HG03378 (cell line): ENCODE results near the gene ERF.

Experiments used
- ATAC-seq: cut with Tn5 transposase; IDR thresholded peaks from one replicate; pipeline ENCODE4 v1.9.1; 2021; ENCODE audit warnings: mild to moderate bottlenecking, moderate library complexity; ENCODE audit not compliant: unreplicated experiment

The ERF gene

DNA sequence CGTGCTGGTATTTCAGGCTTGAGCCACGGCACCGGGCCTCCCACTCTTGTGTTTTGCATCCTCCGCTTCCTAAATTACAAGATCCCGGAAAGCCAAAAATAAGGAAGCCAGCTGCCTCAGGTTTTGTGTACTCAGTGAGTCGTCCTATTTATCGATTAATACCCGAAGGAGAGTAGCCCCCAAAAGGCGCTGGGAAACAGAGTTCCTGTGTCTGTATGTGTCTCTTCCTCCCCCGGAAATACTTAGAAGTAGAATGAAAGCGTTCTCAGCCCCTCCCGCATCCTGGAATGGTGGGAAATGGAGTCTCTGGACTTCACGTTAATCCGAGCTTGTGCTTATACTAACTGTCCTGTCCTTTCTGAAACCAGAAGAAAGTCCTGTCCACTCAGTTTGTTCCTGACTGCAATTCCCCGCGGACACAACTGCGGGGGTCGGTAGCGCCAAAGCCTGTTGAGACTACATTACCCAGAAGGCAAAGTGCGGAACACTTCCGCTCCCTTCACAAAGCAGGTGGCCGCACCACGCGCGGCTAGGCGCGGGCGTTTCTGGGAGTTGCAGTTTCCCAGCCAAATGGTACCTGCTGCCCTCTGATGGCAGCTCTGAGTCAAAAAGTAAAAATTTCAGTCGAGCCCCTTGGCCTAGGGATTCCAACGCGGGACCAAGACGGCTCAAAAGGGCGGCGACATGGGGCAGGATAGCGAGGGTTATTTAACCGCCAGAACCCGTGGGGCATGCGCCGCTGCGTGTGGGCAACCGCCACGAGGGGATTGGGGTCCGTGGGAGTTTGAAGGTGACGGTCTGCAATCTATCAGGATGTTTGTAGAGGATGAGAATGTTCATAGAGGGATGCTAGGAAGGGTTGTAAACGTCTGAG is 10.3 kb downstream of the ERF start:
- ATAC-seq: peak; percentile 39

DNA sequence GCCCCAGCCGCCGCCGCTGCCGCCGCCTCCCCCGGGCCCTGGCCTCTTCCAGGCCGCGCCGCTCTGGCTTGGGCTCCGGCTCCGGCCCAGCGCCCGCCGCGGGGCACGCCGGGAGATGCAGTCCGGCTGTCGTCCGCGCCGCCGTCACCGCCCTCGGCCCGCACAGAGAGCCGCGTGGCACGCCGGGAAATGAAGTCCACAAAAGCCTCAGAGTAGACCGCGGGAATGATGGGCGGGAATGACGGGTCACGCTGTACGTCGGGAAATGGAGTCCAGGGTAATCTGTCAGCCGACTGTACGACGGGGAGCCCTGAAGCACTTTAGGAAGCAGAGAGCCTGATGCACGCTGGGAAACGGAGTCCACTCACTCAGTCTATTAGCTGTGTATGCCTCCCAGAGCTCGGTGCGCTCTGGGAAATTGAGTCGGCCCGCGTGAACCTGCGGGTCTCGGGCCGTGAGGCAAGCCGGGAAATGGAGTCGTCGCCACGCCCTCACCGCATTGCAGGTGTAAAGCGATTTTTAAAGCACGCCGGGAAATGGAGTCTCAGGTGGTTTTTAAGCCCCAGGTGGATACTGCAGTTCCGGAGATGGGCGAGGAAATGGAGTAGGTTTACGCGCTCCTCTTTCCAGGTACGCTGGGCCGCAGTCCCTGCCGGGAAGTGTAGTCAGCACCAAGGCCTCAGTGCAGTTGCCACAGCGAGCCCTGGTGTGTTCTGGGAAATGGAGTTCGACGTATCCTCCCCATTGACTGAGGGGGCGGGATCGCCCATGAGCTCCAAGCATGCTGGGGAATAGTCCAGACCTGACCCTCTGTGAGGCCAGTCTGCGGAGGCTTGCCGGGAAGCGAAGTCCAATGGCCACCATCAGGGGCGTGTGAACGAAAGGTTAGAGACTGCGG is 12.2 kb downstream of the ERF start, which contains the start of gene GSK3A:
TSS of gene GSK3A (minus strand) at position 91 of the 898 bp plus-strand sequence. CDS start 137 bp downstream, outside the sequence.
- ATAC-seq: peak; percentile 69

DNA sequence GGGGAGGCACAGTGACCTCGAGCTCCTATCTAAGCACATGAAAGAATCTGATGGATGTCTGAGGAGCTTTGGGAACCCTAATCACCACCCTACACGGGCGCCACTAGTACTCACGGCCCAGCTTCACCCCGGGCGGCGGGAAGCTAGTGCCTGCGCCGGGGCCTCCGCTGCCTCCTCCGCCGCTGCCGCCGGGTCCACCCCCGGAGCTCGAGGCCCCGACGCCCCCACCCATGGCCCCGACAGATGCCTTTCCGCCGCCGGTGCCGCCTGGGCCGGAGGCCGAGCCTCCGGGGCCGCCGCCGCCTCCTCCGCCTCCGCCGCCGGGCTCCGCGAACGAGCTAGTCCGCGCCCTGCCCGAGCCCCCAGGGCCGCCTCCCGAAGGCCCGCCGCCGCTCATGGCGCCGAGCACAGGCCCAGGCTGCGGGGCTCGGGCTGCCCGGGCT is 12.8 kb downstream of the ERF start:
- no peak for ATAC-seq

DNA sequence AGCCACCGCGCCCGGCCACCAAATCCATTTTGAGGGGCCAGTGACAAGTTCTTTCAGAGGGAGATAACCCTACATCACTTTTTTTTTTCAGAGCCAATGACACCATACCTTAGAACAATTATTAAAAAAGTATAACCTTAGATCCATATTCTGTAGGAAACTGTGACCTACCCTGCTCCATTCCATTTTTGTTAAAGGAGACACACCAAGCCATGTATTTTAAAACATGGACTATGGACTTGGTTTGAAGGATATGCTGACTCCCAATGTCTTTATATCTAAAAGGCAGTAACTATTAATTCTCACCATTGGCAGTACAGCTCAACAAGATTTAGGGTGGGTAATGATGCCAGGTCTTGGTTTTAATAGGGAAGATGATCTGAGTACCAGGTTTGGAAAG is 13.6 kb downstream of the ERF start:
- no peak for ATAC-seq

DNA sequence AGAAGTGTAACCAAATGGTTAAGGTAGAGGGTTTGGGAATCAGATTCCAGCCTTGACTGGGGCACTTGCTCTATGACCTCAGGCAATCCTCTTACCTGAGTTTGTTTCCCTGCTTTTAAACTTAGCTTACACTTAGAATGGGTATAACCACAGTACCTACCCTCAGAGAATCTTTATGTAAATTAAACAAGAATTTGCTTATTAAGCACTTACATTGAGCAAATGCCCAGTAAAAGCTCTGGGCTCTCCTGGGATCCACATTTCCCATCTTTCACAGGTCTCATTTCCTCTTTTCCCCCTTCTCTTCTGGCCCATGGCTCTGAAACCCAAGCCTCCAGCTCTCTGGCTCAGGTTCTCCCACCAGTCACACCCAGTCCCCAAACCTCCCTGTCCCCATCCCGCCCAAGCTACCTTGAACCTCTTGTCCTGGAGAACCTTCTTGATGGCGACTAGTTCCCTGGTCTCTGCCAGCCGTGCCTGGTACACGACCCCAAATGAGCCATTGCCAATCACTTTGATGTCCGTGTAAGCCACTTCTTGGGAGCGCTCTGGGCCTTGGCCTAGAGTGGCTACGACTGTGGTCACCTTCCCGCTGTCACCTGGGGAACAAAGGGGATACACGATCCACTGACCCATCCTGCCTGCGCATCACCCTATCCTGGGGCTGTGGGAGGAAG is 15.2 kb downstream of the ERF start:
- no peak for ATAC-seq

DNA sequence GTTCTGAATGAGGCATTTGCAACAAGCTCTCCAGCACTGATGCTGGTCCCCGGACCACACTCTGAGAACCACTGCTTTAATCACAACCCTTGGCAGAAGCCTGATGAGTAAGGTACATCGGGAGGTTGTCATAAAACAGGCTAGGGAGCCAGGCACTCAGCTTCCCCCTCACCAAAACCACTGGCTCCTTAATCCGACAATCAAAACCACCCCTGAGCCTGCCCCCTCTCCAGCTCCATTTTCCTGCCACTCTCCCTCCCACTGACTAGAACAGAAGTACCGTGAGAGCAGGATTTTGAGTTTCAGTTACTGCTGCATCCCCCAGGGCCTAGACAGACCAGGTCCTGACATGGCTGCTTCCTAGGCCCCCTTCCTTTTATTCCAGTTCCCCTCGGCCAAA is 19.7 kb downstream of the ERF start:
- no peak for ATAC-seq

DNA sequence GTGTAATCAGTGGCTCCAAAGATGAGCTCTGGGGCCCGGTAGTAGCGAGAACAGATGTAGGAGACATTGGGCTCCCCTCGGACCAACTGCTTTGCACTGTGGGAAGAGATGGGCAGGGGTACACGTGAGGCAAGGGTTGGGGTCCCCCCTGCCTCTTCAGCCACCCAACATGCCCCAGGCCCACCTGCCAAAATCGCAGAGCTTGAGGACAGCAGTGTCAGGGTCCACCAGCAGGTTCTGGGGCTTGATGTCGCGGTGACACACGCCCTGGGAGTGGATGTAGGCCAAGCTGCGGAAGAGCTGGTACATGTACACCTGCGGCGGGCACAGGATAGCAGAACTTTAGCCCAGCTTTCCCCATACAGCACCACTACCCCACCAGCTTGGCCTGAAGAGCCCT is 20.6 kb downstream of the ERF start:
- no peak for ATAC-seq

DNA sequence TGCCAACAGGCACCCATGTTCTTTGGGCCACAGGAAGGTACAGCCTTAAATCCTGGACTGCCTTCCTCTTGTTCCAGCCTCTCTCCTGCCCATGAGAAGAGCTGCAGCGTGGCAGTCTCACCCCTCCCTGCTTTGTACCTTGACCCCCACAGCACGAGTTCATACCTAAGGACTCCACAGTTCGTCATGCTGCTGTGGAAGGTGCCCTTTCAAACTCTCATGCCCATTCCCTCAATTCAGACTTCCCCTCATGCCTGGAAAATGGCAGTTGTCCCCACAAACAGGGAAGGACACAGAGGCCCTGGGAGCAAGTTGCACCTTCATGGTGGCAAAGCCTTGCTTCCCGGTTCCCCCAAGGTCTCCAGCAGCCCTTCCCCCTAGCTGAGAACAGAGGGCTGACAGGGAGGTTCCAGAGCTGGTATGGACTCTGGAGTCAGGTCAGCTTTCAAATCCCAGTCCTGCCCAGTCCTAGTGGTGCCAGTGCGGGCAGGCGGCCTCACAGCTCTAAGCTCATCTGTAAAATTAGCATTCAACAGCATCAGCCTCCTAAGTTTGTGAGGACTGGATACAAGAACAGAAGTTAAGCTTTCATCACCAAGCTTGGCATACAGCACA is 21.1 kb downstream of the ERF start:
- no peak for ATAC-seq

DNA sequence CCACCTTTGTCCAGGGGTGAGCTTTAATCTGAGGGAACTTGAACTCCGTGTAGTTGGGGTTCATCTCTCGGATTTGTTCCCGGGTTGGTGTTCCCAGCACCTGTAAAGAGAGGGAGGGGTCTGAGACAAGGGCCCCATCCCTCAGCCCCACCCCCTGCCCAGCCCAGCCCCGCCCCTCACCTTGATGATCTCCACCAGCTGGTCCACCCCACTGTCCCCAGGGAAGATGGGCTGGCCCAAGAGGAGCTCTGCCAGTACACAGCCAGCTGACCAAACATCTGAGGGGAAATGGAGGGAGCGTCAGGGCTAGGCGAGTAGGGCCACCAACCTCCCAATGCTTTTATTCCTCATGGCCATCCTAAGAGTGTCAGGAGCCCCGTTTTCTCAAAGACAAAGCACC is 21.8 kb downstream of the ERF start:
- ATAC-seq: no peak

DNA sequence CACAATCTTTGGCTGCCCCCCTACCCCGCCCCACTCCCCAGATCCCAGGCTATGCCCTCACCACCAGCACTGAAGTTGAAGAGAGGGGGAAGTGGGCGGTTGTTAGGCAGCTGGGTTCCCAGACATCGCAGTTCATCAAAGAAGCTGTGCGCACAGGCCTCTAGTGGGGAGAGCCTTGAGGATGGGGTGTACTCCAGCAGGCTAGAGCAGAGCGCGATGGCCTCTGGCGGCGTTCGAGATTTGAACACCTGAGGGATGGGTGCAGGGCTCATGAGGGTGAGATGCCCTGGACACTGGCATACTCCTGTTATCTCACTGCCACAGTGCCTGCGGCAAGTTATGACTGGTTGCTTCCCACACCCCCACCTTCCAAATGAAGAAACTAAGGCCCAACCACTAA is 22.5 kb downstream of the ERF start:
- ATAC-seq: no peak

DNA sequence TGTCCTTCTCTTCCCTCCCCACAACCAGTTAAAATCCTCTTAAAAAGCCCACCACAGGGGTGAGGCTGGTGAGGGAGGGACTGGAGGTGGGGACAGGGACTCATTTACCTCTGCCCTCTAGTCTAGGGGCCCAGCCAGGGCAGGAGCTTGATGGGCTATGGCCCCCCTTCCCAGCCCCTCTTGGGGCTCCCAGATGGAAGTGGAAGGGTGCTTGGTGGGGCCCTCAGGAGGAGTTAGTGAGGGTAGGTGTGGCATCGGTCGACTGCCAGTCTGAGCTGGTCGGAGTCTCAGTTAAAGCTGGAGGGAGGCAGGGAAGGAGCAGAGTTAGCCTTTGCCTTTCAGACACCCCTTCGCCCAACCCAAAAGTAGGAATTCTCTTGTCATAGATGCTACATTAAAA is 24.4 kb downstream of the ERF start:
- ATAC-seq: no peak

DNA sequence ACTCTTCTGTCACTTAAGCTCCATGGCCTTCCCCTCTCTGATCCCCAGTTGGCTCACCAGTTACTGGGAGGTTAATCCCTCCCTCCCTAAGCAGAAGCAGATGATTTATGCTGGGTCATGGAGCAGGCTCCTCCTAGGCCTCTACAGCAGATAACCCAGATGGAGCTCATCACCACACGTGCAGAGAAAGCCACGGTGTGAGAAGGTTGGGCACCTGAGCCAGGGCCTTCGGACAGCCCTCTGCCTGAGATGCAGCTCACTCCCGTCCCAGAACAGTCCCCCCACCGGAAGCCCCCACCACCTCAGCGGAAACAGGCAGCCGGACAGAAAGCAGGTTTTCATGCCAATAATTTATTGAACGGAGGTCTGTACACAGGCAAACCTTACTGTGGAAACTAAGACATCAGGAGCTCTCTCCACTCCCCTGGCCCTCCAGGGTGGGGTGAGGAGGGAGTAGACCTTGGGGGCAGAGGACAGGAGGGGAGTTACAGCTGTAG is 25.0 kb downstream of the ERF start:
- ATAC-seq: no peak

DNA sequence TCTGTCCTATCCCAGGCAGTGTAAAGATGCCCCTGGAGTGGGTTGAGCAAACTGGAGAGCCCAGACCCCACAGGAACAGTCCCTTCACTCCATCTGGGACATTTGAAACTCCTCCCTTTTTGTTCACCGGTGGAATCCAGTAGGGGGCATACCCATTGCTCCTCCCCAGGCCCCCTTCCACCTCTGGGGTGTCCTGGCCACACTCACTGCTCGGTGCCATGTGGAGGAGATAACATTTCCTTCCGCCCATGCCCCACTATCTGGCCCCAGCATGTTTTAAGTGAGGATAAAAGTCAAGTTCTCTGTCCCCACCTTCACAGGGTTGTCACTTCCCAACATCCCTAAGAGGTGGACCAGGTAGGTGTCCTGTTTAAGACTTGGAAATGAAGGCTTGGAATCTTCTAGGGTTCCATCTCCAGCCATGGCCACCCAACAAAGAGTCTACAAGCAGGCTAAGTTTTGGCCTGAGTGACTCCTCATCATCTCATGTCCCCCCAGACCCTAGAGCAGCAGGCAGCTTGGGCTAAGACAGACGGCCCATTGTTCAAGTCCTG is 25.6 kb downstream of the ERF start:
- no peak for ATAC-seq

DNA sequence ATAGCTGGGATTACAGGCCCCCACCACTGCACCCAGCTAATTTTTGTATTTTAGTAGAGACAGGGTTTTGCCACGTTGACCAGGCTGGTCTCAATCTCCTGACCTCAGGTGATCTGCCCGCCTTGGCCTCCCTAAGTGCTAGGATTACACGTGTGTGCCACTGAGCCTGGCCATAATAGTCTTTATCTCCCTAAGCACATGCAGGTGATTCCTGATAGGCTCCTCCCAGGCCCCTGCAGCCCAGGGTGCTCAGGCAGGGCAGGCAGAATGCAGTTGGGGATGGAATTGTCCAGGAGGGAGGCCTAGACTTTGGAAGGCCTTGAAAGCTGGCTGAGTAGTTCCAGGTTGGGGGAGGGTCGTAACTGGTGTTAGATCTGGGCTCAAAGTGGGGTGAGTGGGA is 26.3 kb downstream of the ERF start:
- no peak for ATAC-seq

DNA sequence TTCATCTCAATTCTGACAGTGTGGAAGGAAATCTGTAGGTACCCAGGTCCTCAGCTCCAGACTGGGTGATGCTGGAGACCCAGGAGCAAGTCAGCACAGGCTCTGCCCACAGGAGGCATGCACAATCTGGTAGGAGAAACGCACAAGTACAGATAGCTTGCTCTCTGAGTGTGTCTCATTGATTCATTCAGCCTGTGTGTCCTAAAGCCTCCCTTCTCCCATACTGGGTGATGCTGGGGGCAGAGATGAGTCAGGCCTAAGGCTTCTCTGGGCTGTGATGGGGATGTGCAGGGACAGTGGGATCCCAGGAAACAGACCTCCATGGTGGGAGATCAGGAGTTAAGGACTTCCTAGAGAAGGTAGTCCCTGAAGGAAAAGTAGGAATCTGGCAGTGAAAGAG is 28.0 kb downstream of the ERF start:
- ATAC-seq: no peak

DNA sequence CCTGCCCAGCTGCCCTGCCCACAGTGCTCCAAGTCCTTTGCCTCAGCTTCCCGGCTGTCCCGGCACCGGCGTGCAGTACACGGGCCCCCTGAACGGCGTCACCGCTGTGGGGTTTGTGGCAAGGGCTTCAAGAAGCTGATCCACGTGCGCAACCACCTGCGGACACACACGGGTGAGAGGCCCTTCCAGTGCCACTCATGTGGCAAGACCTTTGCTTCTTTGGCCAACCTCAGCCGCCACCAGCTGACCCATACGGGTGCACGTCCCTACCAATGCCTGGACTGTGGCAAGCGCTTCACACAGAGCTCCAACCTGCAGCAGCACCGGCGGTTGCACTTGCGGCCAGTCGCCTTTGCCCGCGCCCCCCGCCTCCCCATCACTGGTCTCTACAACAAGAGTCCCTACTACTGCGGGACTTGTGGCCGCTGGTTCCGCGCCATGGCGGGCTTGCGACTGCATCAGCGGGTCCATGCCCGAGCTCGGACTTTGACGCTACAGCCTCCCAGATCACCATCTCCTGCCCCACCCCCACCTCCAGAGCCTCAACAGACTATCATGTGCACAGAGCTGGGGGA is 29.1 kb downstream of the ERF start:
- ATAC-seq: no peak

DNA sequence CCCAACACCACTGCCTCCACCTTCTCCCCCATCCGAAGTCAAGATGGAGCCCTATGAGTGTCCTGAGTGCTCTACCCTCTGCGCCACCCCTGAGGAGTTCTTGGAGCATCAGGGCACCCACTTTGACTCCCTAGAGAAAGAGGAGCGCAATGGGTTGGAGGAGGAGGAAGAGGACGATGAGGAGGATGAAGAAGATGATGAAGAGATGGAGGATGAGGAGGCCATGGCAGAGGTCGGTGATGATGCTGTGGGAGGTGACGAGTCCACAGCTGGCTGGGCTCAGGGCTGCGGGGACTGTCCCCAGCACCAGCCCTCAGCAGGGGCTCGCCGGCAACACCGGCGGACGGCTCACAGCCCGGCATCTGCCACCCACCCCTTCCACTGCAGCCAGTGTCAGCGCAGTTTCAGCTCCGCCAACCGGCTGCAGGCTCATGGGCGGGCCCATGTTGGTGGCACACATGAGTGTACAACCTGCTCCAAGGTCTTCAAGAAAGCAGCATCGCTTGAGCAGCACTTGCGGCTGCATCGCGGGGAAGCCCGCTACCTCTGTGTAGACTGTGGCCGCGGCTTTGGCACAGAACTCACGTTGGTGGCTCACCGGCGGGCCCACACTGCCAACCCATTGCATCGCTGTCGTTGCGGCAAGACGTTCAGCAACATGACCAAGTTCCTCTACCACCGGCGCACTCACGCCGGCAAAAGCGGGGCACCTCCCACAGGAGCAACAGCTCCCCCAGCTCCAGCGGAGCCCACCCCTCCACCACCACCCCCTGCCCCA is 29.8 kb downstream of the ERF start:
- ATAC-seq: no peak

DNA sequence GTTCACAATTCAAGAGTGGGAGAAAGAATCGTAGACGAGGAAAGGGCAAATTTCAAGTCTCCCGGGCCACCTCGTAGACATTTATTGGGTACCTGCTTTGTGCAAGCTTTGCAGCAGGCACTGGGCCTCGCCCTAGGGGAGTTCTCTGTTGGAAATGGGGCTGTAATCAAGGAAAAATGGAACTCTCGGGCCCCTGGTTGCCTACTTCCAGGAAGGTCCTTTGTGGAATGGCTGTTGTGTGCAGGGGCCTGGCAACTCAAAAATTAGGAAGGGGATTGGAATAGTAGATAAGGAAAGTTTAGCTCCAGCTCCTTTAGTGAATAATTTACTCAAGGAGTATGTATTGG is 34.2 kb downstream of the ERF start:
- no peak for ATAC-seq
